Measurements from ENCODE around the gene USP47.

The USP47 gene

DNA sequence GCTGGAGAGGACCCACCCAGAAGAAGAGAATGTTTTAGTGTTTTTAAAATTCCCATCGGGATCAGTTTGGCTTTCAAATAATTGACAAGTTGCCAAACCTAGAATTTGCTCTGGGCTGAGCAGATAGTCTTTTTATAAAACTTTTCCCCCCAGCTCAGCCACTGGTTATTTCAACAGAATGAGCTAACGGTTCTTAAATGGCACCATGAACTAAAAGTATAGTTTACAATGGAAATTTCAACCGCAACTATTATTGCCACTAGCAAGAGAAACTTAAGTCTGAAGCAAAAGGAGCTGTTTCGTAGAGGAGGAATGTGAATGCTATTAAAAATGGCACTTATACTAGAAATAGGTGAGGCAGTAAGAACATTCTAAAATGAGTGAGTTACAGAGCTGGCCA lies 163.3 kb downstream of the USP47 start:
- TF ChIP-seq POU2F2 (IDR thresholded peaks at IDR 0.05; ENCODE audit: low read depth, low read length) = no peak
- no peak for TF ChIP-seq POLR2AphosphoS5 (IDR thresholded peaks at IDR 0.05; ENCODE audit: low read depth, low read length)
- no peak for TF ChIP-seq POLR2A (IDR thresholded peaks at IDR 0.05; ENCODE audit: low read depth, low read length)
- TF ChIP-seq PAX5 (IDR thresholded peaks at IDR 0.05; ENCODE audit: insufficient read depth, low read length, severe bottlenecking) = no peak
- no peak for FAIRE-seq
- DNase-seq (ENCODE audit: insufficient read length, low spot score) = no peak

- no peak for DNase-seq (ENCODE audit: insufficient read length, low spot score)
- FAIRE-seq = no peak
- no peak for TF ChIP-seq PAX5 (IDR thresholded peaks at IDR 0.05; ENCODE audit: insufficient read depth, low read length, severe bottlenecking)
Measured at GRCh38 chr11:12005476-12005875, 163.7 kb downstream of the USP47 start.

DNA sequence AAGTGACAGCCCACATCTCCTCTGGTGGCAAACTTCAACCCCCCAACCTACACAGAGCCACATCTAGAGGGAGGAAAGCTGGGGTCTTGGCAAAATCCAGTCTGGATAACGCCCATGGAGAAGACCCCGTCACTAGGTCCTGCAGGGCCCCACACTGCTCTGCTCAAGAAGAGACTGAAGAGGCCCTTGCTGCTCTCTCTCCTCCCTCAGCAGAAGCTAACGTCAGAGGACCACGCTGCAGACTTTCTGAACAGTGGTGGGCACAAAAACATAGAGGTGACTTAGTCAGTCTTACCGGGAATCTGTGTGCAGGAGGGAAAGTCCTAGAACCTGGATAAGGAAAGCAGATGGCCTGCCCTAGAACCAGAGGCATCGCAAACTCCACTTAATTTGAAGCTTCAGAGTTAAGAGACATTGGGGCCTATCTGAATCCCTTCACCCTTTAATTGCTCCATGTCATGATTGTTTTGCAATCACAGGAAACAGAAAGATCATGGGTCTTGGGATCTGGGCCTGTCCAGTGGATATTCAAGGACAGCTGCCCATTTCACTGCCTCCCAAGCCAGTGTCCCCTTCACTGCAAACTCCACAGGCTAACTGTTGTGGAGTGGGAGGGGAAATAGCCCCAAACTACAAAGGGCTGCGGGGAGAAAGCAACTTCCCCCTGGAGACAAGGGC lies 164.9 kb downstream of the USP47 start:
- no peak for TF ChIP-seq SPI1 (IDR thresholded peaks at IDR 0.05; ENCODE audit: low read depth, low read length)
- TF ChIP-seq POU2F2 (IDR thresholded peaks at IDR 0.05; ENCODE audit: low read depth, low read length) = no peak
- TF ChIP-seq POLR2A (IDR thresholded peaks at IDR 0.05; ENCODE audit: low read depth, low read length) = no peak
- no peak for TF ChIP-seq PAX5 (IDR thresholded peaks at IDR 0.05; ENCODE audit: insufficient read depth, low read length, severe bottlenecking)
- no peak for TF ChIP-seq POLR2AphosphoS5 (IDR thresholded peaks at IDR 0.05; ENCODE audit: low read depth, low read length)
- TF ChIP-seq TAF1 (IDR thresholded peaks at IDR 0.05; ENCODE audit: low read depth, low read length) = no peak
- no peak for DNase-seq (ENCODE audit: insufficient read length, low spot score)
- FAIRE-seq = no peak

DNA sequence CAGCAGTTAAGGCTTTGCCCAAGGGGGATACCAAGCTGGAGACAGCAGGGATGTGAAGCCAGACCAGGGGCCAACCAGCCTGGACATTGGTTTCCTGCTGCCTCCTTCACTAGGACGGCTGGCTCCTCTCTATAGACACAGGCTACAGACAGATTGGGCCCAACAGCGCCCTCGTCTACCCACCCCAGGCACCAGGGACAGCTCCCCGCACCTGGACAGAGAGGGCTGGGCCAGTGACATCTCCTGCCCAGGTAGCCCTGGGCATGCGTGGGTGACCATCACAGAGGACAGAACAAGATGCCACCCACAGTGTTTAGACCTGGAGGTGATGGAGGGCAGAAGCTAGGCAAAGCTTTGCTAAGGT lies 165.4 kb downstream of the USP47 start:
- no peak for FAIRE-seq
- TF ChIP-seq TAF1 (IDR thresholded peaks at IDR 0.05; ENCODE audit: low read depth, low read length) = no peak
- no peak for DNase-seq (ENCODE audit: insufficient read length, low spot score)

GRCh38 chr11:12007769-12008737 lies 166.3 kb downstream of the USP47 start, which contains the start of gene DKK3:
TSS of gene DKK3 (minus strand) at chr11:12008626. CDS start at chr11:12008582, 44 bp downstream.
- TF ChIP-seq PAX5 (IDR thresholded peaks at IDR 0.05; ENCODE audit: insufficient read depth, low read length, severe bottlenecking) (no peak), POU2F2 (IDR thresholded peaks at IDR 0.05; ENCODE audit: low read depth, low read length) (no peak), POLR2A (IDR thresholded peaks at IDR 0.05; ENCODE audit: low read depth, low read length) (no peak), POLR2AphosphoS5 (IDR thresholded peaks at IDR 0.05; ENCODE audit: low read depth, low read length) (no peak), SPI1 (IDR thresholded peaks at IDR 0.05; ENCODE audit: low read depth, low read length) (no peak), TAF1 (IDR thresholded peaks at IDR 0.05; ENCODE audit: low read depth, low read length) (no peak)
- DNase-seq (ENCODE audit: insufficient read length, low spot score) (no peak), FAIRE-seq (no peak)

All from GM12891 (cell line).